ENCODE measurements around the gene RASL11A.
"Not testable (repeated sequence)": the region's sequence is repeated elsewhere in the genome, so short reads cannot be mapped to it uniquely, and the experiment has no call there.

Gene RASL11A

DNA sequence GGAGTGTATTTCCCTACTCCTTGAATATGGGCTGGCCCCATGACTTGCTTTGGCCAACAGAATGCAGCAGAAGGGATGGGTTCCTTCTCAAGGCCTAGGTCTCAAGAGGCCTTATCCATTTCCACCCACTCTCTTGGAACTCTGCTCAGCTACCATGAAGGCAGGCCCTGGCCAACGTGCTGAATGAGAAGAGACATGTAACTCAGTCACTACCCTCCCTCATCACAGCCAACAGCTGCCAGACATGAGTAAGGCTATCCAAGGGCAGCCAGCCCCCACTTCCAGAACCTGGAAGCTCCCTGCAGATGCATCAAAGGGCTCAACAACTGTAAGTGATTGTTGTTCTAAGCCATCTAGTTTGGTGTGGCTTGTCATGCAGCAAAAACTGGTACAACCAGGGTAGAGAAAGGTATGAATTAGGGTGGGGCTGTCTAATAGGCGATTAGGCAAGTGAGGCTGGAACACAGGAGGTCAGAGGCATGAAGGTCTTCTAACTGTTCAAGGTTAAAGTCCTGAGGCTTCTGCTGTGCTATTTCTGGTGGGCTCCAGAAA is 1.4 kb upstream of the RASL11A start:
- no peak for DNase-seq

GRCh38 chr13:27271570-27272096 is 1.0 kb downstream of the RASL11A start:
- no peak for DNase-seq

DNA sequence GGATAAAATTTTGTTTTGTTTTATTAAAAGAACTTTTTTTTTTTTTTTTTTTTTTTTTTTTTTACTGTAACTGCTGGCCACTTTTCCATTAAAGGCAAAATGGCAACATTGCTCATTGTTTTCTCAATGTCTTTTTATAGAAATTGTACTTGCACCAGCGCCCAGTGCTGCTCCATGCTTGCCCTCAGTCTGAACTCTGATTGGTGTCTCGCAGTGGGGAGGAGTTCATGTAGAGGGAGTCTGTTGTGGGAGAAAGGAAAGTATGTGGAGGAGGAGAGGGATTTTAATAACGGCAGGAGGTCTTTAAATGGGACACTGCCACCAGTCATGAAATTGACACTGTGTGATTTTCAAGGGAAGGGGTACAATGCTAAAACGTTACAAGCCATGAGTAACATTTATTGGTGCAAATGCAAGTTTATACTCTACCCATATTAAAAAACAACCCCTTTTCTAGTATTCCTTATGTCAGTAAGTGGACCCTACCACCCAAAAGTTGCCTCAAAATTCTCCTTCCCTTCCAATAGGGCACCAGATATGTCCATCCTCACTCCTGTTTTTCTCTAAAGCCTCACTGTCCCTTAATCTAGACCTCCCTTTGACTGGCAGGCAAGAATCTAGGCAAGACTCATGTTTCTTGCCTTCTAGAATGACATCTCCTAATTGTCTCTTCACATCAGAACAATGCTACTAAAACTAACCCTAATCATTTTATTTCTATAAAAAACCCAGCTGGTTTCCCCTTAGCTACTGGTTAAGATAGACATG is 3.2 kb downstream of the RASL11A start:
- DNase-seq = no peak

DNA sequence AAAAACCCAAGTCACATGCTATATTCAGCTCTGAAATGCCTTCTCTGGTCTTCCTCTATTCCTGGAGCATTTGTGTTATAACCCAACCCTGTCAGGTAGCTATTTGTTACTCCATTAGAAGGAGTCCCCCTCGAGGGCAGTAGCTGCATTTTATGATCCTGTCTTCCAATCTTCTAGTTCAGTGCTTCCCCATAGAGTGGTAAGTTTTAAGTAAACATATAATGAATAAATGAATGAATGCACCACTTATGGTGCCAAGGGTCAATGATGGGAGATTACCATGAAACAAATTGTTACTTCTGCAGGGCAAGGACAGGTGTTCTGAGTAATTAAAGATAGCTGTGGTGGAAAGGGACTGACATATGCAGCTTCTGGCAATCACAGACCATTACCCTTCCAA is 4.0 kb downstream of the RASL11A start:
- DNase-seq = no peak

GRCh38 chr13:27276188-27276587 is 5.6 kb downstream of the RASL11A start:
- no peak for DNase-seq

- DNase-seq = no peak
These were observed 8.9 kb downstream of the RASL11A start for GRCh38 chr13:27279506-27279905.

- no peak for DNase-seq
These were observed 9.5 kb downstream of the RASL11A start for GRCh38 chr13:27280009-27280656.

DNA sequence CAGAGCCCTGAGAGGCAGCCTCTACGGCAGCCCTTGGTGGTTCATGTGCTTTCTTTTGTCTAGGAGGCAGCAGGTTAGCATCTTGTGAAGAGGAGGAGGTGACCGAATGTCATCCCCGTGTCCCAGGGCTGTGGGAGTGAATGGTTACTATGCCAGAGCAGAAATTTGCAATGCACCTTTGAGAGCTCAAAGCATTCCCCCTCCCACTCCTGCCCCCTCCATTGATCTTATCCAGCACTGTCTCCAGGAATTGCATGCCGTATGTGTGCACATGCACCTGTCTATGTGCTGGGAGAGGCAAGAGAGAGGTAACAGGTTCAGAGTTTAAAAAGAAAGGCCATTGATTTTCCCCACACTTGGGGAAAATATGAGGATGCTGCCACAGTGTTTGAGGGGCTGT is 10.2 kb downstream of the RASL11A start:
- DNase-seq = no peak

GRCh38 chr13:27281420-27281819 is 10.8 kb downstream of the RASL11A start:
- peak in 1 of 2 experiments; percentile 14 for DNase-seq

DNA sequence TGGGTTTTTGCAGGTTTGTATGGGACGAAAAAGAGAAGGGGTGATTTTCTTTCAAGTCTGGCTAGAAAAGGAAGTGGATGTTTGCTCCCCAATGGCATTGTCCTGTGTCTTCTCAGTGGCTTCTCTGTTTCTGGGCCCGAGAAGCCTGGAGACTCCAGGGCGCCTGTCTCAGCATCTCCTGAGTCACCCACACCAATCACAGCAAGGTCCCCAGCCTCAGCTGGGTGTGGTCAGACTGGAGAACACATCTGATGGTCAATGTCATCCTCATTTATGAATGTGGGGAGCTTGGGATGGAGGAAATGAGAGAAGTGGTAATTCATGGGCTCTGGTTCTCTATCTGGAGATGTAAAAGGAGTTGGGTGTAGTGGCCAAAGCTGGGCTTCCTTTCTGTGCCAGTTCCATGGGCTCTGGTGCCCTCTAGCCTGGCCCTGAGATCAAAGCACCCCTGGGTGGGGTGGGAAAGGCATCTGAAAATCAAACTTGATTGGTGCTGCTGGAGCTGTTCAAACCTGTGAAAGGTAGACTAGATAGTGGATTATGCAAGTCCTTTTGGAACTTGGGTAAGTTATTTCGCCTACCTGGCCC is 13.4 kb downstream of the RASL11A start:
- peak in 1 of 2 experiments; percentile 36 for DNase-seq

DNA sequence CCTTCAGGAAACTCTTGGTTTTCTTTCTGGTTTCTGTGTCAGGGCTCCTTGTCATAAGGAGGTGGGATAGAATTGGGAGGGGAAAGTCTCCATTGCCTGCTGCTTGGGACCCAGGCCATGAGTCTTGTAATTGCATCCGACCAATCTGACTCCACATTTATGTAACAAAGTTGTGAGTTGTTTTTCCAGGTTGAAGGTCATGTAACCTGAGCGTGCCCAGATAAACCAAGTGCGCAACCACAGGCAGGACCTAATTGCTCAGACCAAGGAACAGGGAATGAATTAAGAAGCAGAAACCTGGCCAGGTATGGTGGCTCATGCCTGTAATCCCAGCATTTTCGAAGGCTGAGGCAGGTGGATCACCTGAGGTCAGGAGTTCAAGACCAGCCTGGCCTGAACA is 17.8 kb downstream of the RASL11A start:
- DNase-seq = no peak

GRCh38 chr13:27289011-27289665 is 18.5 kb downstream of the RASL11A start:
- DNase-seq = no peak

GRCh38 chr13:27290715-27291114 is 20.1 kb downstream of the RASL11A start:
- no peak for DNase-seq

DNA sequence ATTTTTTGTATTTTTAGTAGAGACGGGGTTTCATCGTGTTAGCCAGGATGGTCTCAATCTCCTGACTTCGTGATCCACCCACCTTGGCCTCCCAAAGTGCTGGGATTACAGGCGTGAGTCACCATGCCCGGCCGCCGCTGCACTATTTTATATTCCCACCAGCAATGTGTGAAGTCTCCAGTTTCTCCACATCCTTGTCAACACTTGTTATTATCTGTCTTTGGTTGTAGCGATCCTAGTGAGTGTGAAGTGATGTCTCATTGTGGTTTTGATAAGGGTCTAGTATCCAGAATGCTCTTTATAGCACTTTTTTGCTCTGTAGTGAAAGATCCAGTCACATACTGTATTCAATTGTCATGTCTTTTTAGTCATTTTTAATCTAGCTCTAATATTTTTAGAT is 21.3 kb downstream of the RASL11A start:
- DNase-seq = not testable (repeated sequence)

DNA sequence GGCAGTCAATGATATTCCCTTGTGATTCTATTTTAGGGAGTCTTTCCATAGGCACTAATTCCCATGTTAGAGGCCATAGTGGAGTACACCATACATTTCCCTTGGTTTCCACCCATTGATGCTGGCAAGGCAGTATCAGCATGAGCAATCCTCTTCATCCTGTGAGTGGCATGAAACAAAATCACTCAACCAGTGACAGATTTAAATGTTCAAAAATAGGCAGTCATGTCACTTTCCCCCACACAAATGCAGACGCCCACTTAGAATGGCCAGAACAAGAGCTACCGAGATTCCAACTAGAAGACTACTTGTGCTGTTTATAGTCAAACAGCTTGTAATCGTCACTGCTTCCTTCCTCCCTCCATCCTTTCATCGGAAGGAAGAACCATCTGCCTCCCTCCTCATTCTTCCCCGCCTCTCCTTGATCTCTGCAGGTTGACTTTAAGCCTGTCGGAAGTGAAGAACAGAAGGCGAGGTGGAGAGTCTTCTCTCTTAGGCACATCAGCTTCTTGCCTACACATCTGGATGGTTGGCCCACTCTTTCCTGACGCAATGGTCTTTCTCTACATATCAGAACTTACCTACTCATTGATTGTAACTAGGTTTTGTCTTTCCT is 22.6 kb downstream of the RASL11A start:
- DNase-seq = no peak

DNA sequence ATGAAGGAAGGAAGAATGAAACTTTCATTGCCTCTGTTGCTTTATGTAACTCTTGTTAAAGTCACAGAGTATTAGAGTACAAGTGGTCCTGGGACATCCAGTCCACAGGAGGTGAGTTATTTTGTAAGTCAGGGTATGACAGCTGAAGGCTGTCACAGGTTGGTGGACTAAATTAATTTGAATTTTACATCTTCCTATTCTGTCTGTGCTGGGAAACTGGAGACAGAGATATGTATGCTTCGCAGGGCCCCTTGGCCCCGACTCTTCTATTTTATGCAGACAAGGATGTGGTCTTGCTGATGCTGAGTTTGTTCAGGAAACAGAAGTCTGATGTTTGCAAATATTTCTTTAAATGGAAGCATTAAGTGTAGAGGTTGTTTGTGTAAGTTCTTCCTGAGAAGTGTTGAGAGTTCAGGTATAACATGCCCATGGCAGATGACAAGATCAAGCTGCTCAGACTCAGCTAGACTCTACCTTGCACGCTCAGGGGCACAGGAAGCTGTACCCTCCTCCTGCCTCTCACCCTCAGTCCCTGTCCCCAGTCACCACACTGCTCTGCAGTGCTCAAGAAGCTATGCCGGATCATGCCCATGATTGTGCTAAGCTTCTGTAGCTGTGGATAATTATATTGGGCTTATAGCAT is 23.4 kb downstream of the RASL11A start:
- DNase-seq = no peak

DNA sequence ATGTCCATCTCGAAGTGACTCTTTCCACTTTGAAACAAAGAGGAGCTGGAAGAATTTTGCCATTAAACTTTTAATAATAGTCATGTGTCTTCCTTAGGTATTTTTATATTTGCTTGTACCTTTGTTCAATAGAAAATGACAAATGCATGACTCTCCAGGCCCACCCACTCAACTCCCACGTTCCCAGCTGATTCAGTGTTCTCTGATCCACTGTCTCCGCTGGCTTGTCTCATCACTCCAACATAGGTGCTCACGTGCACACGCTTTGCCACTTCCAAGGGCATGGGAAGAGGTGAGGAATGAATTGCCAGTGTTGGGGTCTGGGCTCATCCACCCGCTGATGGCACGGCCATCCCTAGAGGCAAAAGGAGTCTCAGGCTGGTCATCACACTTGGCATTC is 24.5 kb downstream of the RASL11A start:
- DNase-seq = no peak

- DNase-seq = no peak
These were observed 25.0 kb downstream of the RASL11A start for GRCh38 chr13:27295660-27296059.

GRCh38 chr13:27296496-27296895 is 25.9 kb downstream of the RASL11A start:
- DNase-seq = no peak

- DNase-seq = no peak
These were observed 28.2 kb downstream of the RASL11A start for GRCh38 chr13:27298849-27299248.

DNA sequence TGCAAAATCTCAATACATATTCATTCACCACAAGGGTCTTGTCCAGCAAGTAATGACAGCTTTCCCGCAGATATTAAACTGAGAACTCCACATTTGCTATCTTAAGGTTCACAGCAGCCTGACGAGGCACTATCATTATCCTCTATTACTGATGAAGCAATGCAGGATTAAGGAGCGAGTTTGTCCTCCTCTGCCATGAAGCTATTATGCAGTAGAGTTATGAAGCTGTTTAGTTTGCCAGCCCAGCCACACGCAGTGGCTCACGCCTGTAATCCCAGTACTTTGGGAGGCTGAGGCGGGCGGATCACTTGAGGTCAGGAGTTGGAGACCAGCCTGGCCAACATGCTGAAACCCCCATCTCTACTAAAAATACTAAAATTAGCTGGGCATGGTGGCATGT is 29.8 kb downstream of the RASL11A start:
- not testable (repeated sequence) for DNase-seq

DNA sequence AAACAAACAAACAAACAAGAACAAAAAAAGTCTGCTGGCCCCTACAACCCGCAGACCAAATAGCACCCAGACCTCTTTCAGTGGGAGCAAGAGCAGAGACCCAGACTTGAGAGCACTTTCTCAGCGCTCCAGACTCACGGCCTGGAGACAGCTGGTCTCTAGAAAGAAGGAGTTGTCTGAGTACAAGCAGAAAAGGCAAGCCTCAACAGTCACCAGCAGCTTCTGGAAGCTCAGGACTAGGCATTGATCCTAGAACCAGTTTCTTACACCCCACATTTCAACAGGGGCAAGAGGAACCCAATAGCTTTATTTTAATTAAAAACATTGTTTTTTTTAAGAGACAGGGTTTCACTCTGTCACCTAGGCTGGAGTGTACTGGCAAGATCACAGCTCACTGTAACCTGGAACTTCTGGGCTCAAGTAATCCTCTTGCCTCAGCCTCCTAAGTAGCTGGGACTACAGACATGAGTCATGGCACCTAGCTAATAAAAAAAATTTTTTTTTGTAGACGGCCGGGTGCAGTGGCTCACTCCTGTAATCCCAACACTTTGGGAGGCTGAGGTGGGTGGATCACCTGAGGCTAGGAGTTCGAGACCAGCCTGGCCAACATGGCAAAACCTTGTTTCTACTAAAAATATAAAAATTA is 30.4 kb downstream of the RASL11A start:
- no peak for DNase-seq
